Anterior cingulate cortex (tissue), 58 donors: ENCODE data around the gene SHB.
A peak's percentile ranks its signal among the peaks of the same experiment; 100 is the strongest.

Experiments used
- DNase-seq, 58 donors: peaks; one replicate each; lab custom pipeline; 2025; lab: John Stamatoyannopoulos, UW

The SHB gene

GRCh38 chr9:38089387-38090165, 20.5 kb upstream of the SHB start:
- no peak for DNase-seq

- peak in 47 of 58 donors; percentile 14 to 82 (median 53) for DNase-seq
Measured at GRCh38 chr9:38088006-38088925, 19.2 kb upstream of the SHB start.

- no peak for DNase-seq
Measured at GRCh38 chr9:38086496-38086895, 17.5 kb upstream of the SHB start.

- DNase-seq = no peak
Measured at GRCh38 chr9:38085308-38085707, 16.3 kb upstream of the SHB start.

GRCh38 chr9:38084556-38084880, 15.5 kb upstream of the SHB start:
- peak in 16 of 58 donors; percentile 11 to 61 (median 23) for DNase-seq

GRCh38 chr9:38083858-38084555, 15.0 kb upstream of the SHB start:
- peak in 1 of 58 donors; percentile 51 for DNase-seq

GRCh38 chr9:38082446-38083287, 13.6 kb upstream of the SHB start:
- no peak for DNase-seq

GRCh38 chr9:38081356-38082108, 12.5 kb upstream of the SHB start:
- no peak for DNase-seq

GRCh38 chr9:38079461-38080031, 10.5 kb upstream of the SHB start:
- no peak for DNase-seq

GRCh38 chr9:38075272-38075671, 6.2 kb upstream of the SHB start:
- no peak for DNase-seq

GRCh38 chr9:38074441-38074961, 5.5 kb upstream of the SHB start:
- DNase-seq = no peak

GRCh38 chr9:38073882-38074281, 4.9 kb upstream of the SHB start:
- no peak for DNase-seq

GRCh38 chr9:38071470-38072134, 2.6 kb upstream of the SHB start:
- DNase-seq = no peak

- DNase-seq = no peak
Measured at GRCh38 chr9:38067859-38068681, 957 bp downstream of the SHB start.

- peak in 14 of 58 donors; percentile 15 to 54 (median 30) for DNase-seq
Measured at GRCh38 chr9:38066914-38067858, 1.8 kb downstream of the SHB start.
